ENCODE data around the gene IFNL4.
"Not testable (repeated sequence)": the region's sequence is repeated elsewhere in the genome, so short reads cannot be mapped to it uniquely, and the experiment has no call there.

The IFNL4 gene

GRCh38 chr19:39218230-39219007 is 30.2 kb downstream of the IFNL4 start:
- DNase-seq = no peak

- no peak for DNase-seq
Measured at GRCh38 chr19:39217094-39217493, 31.6 kb downstream of the IFNL4 start.

- not testable (repeated sequence) for DNase-seq
Measured at GRCh38 chr19:39215323-39215722, 33.3 kb downstream of the IFNL4 start.

GRCh38 chr19:39212375-39212742 is 36.3 kb downstream of the IFNL4 start:
- no peak for DNase-seq

- DNase-seq = no peak
Measured at GRCh38 chr19:39211731-39212374, 36.8 kb downstream of the IFNL4 start.

GRCh38 chr19:39209196-39209595 is 39.5 kb downstream of the IFNL4 start:
- no peak for DNase-seq

GRCh38 chr19:39208175-39208795 is 40.4 kb downstream of the IFNL4 start:
- DNase-seq = no peak

- DNase-seq = no peak
Measured at GRCh38 chr19:39207293-39207836, 41.3 kb downstream of the IFNL4 start.

- DNase-seq = no peak
Measured at GRCh38 chr19:39206122-39206521, 42.5 kb downstream of the IFNL4 start.

GRCh38 chr19:39205449-39205764 is 43.2 kb downstream of the IFNL4 start:
- no peak for DNase-seq

- no peak for DNase-seq
Measured at GRCh38 chr19:39203372-39204341, 45.0 kb downstream of the IFNL4 start, which contains the start of gene SYCN. Gene SYCN, minus strand, starts transcription at chr19:39204263. Its CDS starts 9 bp downstream, at chr19:39204254.

GRCh38 chr19:39202998-39203355 is 45.7 kb downstream of the IFNL4 start:
- no peak for DNase-seq

- no peak for DNase-seq
Measured at GRCh38 chr19:39200803-39201115, 47.9 kb downstream of the IFNL4 start.

GRCh38 chr19:39200066-39200802 is 48.4 kb downstream of the IFNL4 start:
- DNase-seq = no peak

GRCh38 chr19:39199025-39199424 is 49.6 kb downstream of the IFNL4 start:
- DNase-seq = no peak

- no peak for DNase-seq
Measured at GRCh38 chr19:39197808-39198207, 50.8 kb downstream of the IFNL4 start.

- no peak for DNase-seq
Measured at GRCh38 chr19:39196860-39197562, 51.6 kb downstream of the IFNL4 start, which contains the start of gene NCCRP1. Gene NCCRP1, plus strand, starts transcription at chr19:39196964. Its CDS starts 19 bp downstream, at chr19:39196983.

GRCh38 chr19:39196320-39196719 is 52.3 kb downstream of the IFNL4 start:
- DNase-seq = no peak
